CD4-positive, alpha-beta T cell (primary cell): ENCODE measurements around the gene GALM. TPM values are rescaled to one million over a fixed set of nuclear protein-coding genes. Genes with fewer than 3 reads are reported as not detected.

Source experiments
- ATAC-seq: fragments of 200-7000 bp; cut with Tn5 transposase; one replicate; pipeline ENCODE4 v1.10.0; 2022; ENCODE audit warnings: mild to moderate bottlenecking; ENCODE audit not compliant: poor library complexity
- CTCF ChIA-PET: fragments of 350-600 bp; sonication (Branson Sonifier 250); formaldehyde crosslinking; loops from one replicate; lab custom pipeline; 2021; ENCODE audit warnings: antibody characterized with exemption, inconsistent platforms; lab: Charles Lee
- POLR2A ChIA-PET: fragments of 350-600 bp; sonication (Branson Sonifier 250); formaldehyde crosslinking; loops from one replicate; lab custom pipeline; 2021; ENCODE audit warnings: antibody characterized with exemption, inconsistent platforms; lab: Charles Lee
- DNase-seq, 14 experiments: peaks; one replicate each; pipeline ENCODE4 v3.0.0-alpha.2; 2013 to 2020; ENCODE audit warnings: mixed read lengths in 2 of 14
- H3K27ac ChIP-seq, 2 donors: one replicate each; pipeline versions ENCODE4 v1.5.1 to v1.7.0; 2013; ENCODE audit warnings: low read length in 2 of 2, low read depth in 1 of 2, mild to moderate bottlenecking in 1 of 2
- H3K27me3 ChIP-seq, 2 experiments: 1 replicate in 1 of 2; 2 replicates in 1 of 2; pipeline versions ENCODE4 v1.6.1 to v1.7.0; 2013; ENCODE audit warnings: low read length in 2 of 2, control low read depth in 1 of 2, mild to moderate bottlenecking in 1 of 2, moderate library complexity in 1 of 2; ENCODE audit not compliant: insufficient read depth in 2 of 2, control insufficient read depth in 1 of 2
- H3K36me3 ChIP-seq: one replicate; pipeline ENCODE4 v1.6.1; 2013; ENCODE audit warnings: low read length, control low read depth; ENCODE audit not compliant: insufficient read depth
- H3K4me1 ChIP-seq: one replicate; pipeline ENCODE4 v1.6.1; 2013; ENCODE audit warnings: low read length, control low read depth; ENCODE audit not compliant: insufficient read depth
- H3K4me3 ChIP-seq: one replicate; pipeline ENCODE4 v1.5.1; 2013; ENCODE audit warnings: mild to moderate bottlenecking, low read length, moderate library complexity
- H3K9me3 ChIP-seq, 2 experiments: 1 replicate in 1 of 2; 2 replicates in 1 of 2; pipeline versions ENCODE4 v1.6.1 to v1.7.0; 2013; ENCODE audit warnings: low read length in 2 of 2, mild to moderate bottlenecking in 2 of 2, control low read depth in 1 of 2, moderate library complexity in 1 of 2; ENCODE audit not compliant: control insufficient read depth in 1 of 2, insufficient read depth in 1 of 2
- H3K27ac Mint-ChIP-seq: one replicate; pipeline ENCODE4 v1.8.0; 2020; ENCODE audit warnings: mixed read lengths
- H3K27me3 Mint-ChIP-seq: one replicate; pipeline ENCODE4 v1.8.0; 2021; ENCODE audit warnings: mixed read lengths
- H3K36me3 Mint-ChIP-seq: one replicate; pipeline ENCODE4 v1.8.0; 2021; ENCODE audit warnings: low read depth, mixed read lengths
- H3K4me1 Mint-ChIP-seq: one replicate; pipeline ENCODE4 v1.8.0; 2021; ENCODE audit warnings: low read depth, mixed read lengths
- H3K4me3 Mint-ChIP-seq: one replicate; pipeline ENCODE4 v1.8.0; 2020; ENCODE audit warnings: mild to moderate bottlenecking, mixed read lengths
- H3K9me3 Mint-ChIP-seq: one replicate; pipeline ENCODE4 v1.8.0; 2020; ENCODE audit warnings: mixed read lengths
- CTCF ChIP-seq: fragments of 200-600 bp; IDR thresholded peaks from one replicate; pipeline ENCODE4 v1.8.0; 2022; ENCODE audit warnings: antibody characterized with exemption, mild to moderate bottlenecking
- intact Hi-C, 2 experiments: fragments of 100-400 bp; cut with DNase I in 1 of 2; cut with micrococcal nuclease in 1 of 2; formaldehyde crosslinking; loops; one replicate each; pipeline versions ENCODE4 v1.15.1 to v1.9.0; 2023 to 2025; cut with DNase I, micrococcal nuclease
- total RNA-seq, 174 experiments: library from RNA in 2 of 174; stranded (reverse) in 2 of 174; gene quantifications; one replicate each; pipeline ENCODE4 v1.2.3 and lab custom pipeline; 2021 to 2026

The GALM gene
- total RNA-seq, 2 experiments from 2014 or later = 5.9 to 7.0 TPM

GRCh38 chr2:38750011-38750890 is 84.3 kb downstream of the GALM start:
- Histone ChIP-seq H3K36me3 (peaks cover 49% of the 10 kb centered on the region), H3K4me1 (peaks cover 46% of the 10 kb centered on the region), H3K27me3 (no peaks in the 10 kb centered on the region), H3K4me3 (peak overlapping the region; percentile 92), H3K27ac (peak overlapping the region; percentile 97), H3K9me3 (no peaks in the 10 kb centered on the region)
- peak; percentile 25 for ATAC-seq
- peaks cover 71% of the 10 kb centered on the region for H3K4me1 Mint-ChIP-seq
- H3K9me3 Mint-ChIP-seq = no peaks in the 10 kb centered on the region
- peak overlapping the region; percentile 99 for H3K4me3 Mint-ChIP-seq
- DNase-seq = peak; percentile 24 to 80 (median 51)
- H3K27ac Mint-ChIP-seq = peak overlapping the region; percentile 94
- no peak for TF ChIP-seq CTCF
- CTCF ChIA-PET = interaction anchor here (0.7 to 2.2 kb wide), 5 partner anchors 9 to 149 kb away, joined by 3 to 8 read pairs (median 5); partner anchors contain the start of gene GEMIN6
- peaks cover 69% of the 10 kb centered on the region for H3K36me3 Mint-ChIP-seq
- H3K27me3 Mint-ChIP-seq = peaks cover 4% of the 10 kb centered on the region
- intact Hi-C loops = loop anchor here in 1 of 2 experiments (2.0 to 10.0 kb wide), 2 partner anchors 373 to 825 kb away; partner anchors contain the start of genes ATL2 and RMDN2
- POLR2A ChIA-PET = interaction anchor here (0.6 to 3.9 kb wide), 50 partner anchors 10 to 1784 kb away, joined by 3 to 136 read pairs (median 8); partner anchors contain the start of genes ATL2, CEBPZ, DHX57 and EIF2AK2

GRCh38 chr2:38750891-38751595 is 85.1 kb downstream of the GALM start, which contains the start of gene SRSF7:
Gene SRSF7, minus strand, starts transcription at chr2:38751361. Its CDS starts 105 bp downstream, at chr2:38751256.
- peaks cover 4% of the 10 kb centered on the region for H3K27me3 Mint-ChIP-seq
- peak within 1 kb of the TSS; percentile 94 for H3K27ac Mint-ChIP-seq
- intact Hi-C loops = loop anchor here (1.0 to 10.0 kb wide), 3 partner anchors 27 to 826 kb away; partner anchors contain the start of genes ATL2 (in 1 of the 2), GEMIN6 (in 1 of the 2) and RMDN2 (in 1 of the 2)
- H3K4me3 ChIP-seq = peak within 1 kb of the TSS; percentile 92
- ATAC-seq (peak; percentile 77), DNase-seq (peak; percentile 96 to 100 (median 99))
- H3K27ac ChIP-seq = peak within 1 kb of the TSS; percentile 97
- peaks cover 63% of the 10 kb centered on the region for H3K4me1 Mint-ChIP-seq
- H3K9me3 ChIP-seq = no peaks in the 10 kb centered on the region
- H3K4me3 Mint-ChIP-seq = peak within 1 kb of the TSS; percentile 99
- ChIA-PET POLR2A (interaction anchor here (0.5 to 3.9 kb wide), 81 partner anchors 11 to 1784 kb away, joined by 3 to 136 read pairs (median 5); partner anchors contain the start of genes ATL2, CEBPZ, DHX57 and EIF2AK2), CTCF (interaction anchor here (0.7 to 2.2 kb wide), 5 partner anchors 10 to 150 kb away, joined by 3 to 8 read pairs (median 5); partner anchors contain the start of gene GEMIN6)
- H3K36me3 Mint-ChIP-seq = peaks cover 61% of the 10 kb centered on the region
- H3K4me1 ChIP-seq = peaks cover 42% of the 10 kb centered on the region
- peaks cover 41% of the 10 kb centered on the region for H3K36me3 ChIP-seq
- H3K27me3 ChIP-seq = no peaks in the 10 kb centered on the region
- no peaks in the 10 kb centered on the region for H3K9me3 Mint-ChIP-seq
- TF ChIP-seq CTCF = no peak
